Subcutaneous adipose tissue (tissue), 4 donors: Measurements from ENCODE around the gene VAPA. TPM values are rescaled to one million over a fixed set of nuclear protein-coding genes. Genes with fewer than 3 reads are reported as not detected.

Experiments
- total RNA-seq, 4 donors: library from RNA; depleted of rRNA; stranded (reverse); fragments of >200 nt; gene quantifications; one replicate each; pipeline ENCODE4 v1.1.0, GENCODE V29; 2016
- TF ChIP-seq, protein P1 (sequence below): fragments of 450-650 bp; IDR thresholded peaks from one replicate; pipeline ENCODE4 v1.5.1; 2016; ENCODE audit warnings: low read depth, mild to moderate bottlenecking, control low read depth, antibody characterized with exemption, moderate library complexity

Gene VAPA
- total RNA-seq, 4 donors from 2014 or later, result 176 to 282 (median 249) TPM

DNA sequence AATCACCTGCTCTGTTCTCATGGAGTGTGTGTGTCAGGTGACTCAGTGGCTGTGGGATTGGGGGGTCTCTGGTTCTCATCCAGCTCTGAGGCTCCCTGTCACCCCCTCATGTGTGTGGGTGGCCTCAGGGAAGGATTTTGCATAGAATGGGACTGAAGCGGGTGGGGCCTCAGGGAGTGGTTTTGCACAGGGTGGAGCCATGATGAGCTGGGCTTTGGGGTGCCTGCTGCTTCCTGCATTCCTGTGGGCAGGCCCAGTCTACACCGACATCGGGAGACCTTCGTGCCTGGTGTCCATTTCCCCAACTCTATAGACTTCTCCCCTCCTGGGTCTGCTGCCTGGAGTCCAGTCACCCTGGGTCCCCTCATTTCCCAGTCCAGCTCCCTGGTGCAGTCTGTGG lies 59.7 kb downstream of the VAPA start:
- TF ChIP-seq, protein P1, sequence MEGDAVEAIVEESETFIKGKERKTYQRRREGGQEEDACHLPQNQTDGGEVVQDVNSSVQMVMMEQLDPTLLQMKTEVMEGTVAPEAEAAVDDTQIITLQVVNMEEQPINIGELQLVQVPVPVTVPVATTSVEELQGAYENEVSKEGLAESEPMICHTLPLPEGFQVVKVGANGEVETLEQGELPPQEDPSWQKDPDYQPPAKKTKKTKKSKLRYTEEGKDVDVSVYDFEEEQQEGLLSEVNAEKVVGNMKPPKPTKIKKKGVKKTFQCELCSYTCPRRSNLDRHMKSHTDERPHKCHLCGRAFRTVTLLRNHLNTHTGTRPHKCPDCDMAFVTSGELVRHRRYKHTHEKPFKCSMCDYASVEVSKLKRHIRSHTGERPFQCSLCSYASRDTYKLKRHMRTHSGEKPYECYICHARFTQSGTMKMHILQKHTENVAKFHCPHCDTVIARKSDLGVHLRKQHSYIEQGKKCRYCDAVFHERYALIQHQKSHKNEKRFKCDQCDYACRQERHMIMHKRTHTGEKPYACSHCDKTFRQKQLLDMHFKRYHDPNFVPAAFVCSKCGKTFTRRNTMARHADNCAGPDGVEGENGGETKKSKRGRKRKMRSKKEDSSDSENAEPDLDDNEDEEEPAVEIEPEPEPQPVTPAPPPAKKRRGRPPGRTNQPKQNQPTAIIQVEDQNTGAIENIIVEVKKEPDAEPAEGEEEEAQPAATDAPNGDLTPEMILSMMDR, result no peak

DNA sequence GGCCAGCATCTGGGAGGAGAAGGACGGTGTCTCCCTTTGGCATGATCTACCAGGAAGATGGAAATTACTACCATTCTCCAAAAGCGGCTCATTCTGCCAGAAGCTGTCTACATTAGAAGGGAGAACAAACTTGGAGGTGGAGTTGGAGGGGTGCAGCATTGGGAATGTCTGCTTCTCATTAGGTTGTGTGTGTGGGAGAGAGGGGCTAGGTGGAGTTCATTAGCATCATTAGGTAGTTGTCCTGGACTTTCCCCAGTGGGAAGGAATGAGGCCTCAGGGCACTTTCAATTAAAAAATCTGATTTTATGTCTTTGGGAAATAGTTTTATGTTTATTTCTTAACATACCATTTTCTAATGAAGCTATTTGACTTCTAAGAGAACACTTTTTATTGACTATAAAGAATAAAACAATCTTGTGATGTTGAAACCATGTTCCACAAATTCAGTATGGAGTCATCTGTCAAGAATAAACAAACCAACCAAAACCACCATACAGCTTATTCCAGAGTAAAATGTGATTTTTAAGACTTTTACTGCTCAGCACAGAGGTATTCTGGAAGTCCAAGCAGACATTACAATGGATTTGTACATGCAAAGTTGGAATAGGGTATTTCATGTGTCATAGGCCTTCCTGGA lies 60.6 kb downstream of the VAPA start:
- TF ChIP-seq, protein P1, result no peak

DNA sequence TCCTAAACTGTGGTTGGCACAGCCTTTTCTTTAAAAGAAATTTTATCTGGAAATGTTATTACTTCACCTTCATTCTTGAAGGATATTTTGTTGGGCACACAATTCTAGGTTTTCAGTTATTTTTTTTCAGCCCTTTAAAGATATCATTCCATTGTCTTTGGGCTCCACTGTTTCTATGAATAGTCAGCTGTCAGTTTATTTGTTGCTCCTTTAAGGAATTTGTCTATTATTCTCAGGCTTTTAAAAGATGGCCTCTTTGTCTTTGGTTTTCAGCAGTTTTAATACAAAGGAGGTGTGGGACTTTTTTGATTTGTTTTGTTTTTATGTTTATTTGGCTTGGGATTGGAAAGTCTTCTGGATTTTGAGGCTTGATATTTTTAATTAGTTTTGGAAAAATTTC lies 61.8 kb downstream of the VAPA start:
- TF ChIP-seq, protein P1, result no peak

DNA sequence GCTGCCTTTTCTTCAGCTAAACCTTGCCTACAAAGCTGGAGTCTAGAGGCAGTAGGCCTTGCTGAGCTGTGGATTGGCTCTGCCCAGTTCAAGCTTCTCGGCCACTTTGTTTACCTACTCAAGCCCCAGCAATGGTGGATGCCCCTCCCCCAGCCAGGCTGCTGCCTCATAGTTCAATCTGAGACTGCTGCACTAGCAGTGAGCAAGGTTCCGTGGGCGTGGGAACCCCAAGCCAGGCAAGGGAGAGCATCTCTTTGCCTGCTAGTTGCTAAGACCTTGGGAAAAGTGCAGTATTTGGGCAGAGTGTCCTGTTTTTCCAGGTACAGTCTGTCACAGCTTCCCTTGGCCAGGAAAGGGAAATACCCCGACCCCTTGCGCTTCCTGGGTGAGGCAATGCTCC lies 68.9 kb downstream of the VAPA start:
- TF ChIP-seq, protein P1, result no peak

DNA sequence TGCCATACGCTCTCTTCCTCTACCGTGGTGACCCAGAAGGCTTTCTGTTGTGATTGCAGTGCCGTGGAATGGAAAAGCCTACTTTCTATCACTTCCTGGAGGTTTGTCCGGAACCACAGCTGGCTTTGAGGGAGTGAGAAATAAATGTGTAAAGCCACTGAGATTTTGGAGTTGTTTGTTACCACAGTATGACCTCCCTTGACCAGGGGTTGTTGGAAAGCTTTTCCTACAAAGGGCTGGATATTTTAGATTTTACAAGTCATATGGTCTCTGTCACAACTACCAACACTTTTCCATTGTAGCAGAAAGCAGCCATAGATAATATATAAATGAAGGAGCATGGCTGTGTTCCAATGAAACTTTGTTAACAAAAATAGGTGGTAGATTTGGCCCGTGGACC lies 70.3 kb downstream of the VAPA start:
- TF ChIP-seq, protein P1, result no peak

DNA sequence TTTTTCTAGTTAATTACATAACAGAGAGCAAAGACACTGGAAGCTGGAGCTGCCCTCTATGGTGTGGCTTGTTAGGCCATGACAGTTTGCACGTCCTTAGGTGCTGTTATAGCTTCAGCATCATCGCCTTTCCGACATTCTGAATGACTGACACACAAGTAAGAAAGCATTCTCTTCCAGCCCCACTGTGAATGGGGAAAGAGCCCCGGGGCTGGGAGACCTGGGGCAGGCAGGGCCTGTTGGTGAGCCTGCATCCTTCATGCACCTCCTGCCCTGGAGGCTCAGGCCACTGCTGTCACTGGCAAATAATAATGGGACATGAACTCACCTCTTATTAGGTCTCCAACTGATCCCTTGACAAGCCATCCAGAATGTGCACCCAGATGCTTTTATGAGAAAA lies 71.8 kb downstream of the VAPA start:
- TF ChIP-seq, protein P1, result no peak

DNA sequence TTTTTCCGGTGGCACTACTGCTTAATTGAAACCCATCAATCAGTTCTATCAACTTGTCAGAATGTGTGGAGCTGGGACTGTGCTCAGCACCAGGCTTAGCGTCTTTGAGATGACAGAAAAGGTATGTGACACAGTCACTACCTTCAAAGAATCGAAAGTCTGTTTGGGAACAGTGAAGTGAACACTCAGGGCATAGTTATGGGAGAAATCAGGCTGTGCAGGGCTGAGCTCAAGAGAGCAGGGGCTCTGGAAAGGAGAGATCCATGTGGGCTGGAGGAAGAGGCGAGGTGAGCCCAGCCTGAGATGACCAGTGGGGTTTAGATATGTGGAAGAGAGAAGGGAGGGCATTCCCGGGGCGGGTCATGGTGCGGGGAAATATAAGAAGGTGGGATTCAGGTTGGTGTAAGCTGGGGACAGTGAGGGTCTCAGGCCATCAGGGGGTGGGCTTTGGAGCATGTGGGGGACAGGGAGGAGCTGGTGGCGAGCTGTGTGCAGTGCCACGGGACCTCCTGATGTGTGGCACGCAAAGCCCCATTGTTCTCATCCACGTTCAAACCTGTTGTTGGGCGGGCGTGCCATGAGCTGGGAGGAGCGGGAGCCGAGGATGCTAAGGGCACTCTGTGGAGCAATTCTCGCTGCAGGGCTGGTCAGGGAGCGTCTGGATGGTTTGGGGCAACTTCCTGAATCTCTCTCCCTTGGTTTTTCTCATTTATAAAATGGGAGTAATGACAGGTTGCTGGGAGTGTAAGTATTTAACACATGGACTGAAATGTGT lies 72.5 kb downstream of the VAPA start:
- TF ChIP-seq, protein P1, result no peak
